IMR-90 (cell line): ENCODE results near the gene ZYX. TPM values are rescaled to one million over a fixed set of nuclear protein-coding genes. Genes with fewer than 3 reads are reported as not detected.
A peak's percentile ranks its signal among the peaks of the same experiment; 100 is the strongest.
"Not testable (repeated sequence)": the region's sequence is repeated elsewhere in the genome, so short reads cannot be mapped to it uniquely, and the experiment has no call there.

Experiments
- ATAC-seq: fragments of 200-7000 bp; cut with Tn5 transposase; 2 replicates; pipeline ENCODE4 v1.9.1; 2020; ENCODE audit warnings: low read depth, mild to moderate bottlenecking, moderate library complexity
- BruUV-seq: library from RNA; stranded (reverse); fragments of 400-500 nt; replicated peaks from 2 replicates; lab custom pipeline; 2021; lab: Mats Ljungman, UMichigan
- CTCF ChIA-PET: fragments of 300-600 bp; formaldehyde crosslinking; extraction: SDS; loops from one replicate; lab custom pipeline; 2021; ENCODE audit warnings: antibody characterized with exemption; lab: Yijun Ruan, JAX
- POLR2A ChIA-PET: fragments of 300-600 bp; sonication (Branson Sonifier 250); formaldehyde crosslinking; loops from one replicate; lab custom pipeline; 2022; ENCODE audit warnings: antibody characterized with exemption; ENCODE audit not compliant: unreplicated experiment; lab: Charles Lee
- DNase-seq: peaks from one replicate; pipeline ENCODE4 v3.0.0; 2013
- H2AFZ ChIP-seq: replicated peaks from 2 replicates; pipeline ENCODE3; 2013; ENCODE audit warnings: low read length, mild to moderate bottlenecking; ENCODE audit not compliant: poor library complexity
- H2AK5ac ChIP-seq: 2 replicates; pipeline ENCODE4 v1.6.1; 2013; ENCODE audit warnings: low read depth, low read length, inconsistent platforms
- H2AK9ac ChIP-seq: replicated peaks from 2 replicates; pipeline ENCODE3; 2013; ENCODE audit warnings: mild to moderate bottlenecking, low read depth, low read length, moderate library complexity; ENCODE audit not compliant: poor library complexity
- H2BK120ac ChIP-seq: 2 replicates; pipeline ENCODE4 v1.6.1; 2013; ENCODE audit warnings: low read depth, low read length, inconsistent platforms
- H2BK15ac ChIP-seq: 3 replicates; pipeline ENCODE4 v1.6.1; 2013; ENCODE audit warnings: low read depth, low read length, inconsistent platforms
- H2BK20ac ChIP-seq: 2 replicates; pipeline ENCODE4 v1.6.1; 2013; ENCODE audit warnings: low read depth, mild to moderate bottlenecking, inconsistent platforms, low read length, moderate library complexity
- H2BK5ac ChIP-seq: 2 replicates; pipeline ENCODE4 v1.6.1; 2013; ENCODE audit warnings: mild to moderate bottlenecking, low read depth, low read length, inconsistent platforms; ENCODE audit not compliant: poor library complexity, severe bottlenecking
- H3K14ac ChIP-seq: replicated peaks from 2 replicates; pipeline ENCODE4 v1.6.1; 2013; ENCODE audit warnings: low read depth, low read length, inconsistent platforms
- H3K18ac ChIP-seq: 2 replicates; pipeline ENCODE4 v1.6.1; 2013; ENCODE audit warnings: low read depth, low read length, control low read depth
- H3K23ac ChIP-seq: 2 replicates; pipeline ENCODE4 v1.6.1; 2013; ENCODE audit warnings: low read depth, low read length, inconsistent platforms
- H3K27ac ChIP-seq: 2 replicates; pipeline ENCODE4 v1.5.1; 2013; ENCODE audit warnings: mild to moderate bottlenecking, control low read depth, low read length; ENCODE audit not compliant: insufficient read depth
- H3K27me3 ChIP-seq: 2 replicates; pipeline ENCODE4 v1.6.1; 2013; ENCODE audit warnings: low read length; ENCODE audit not compliant: control insufficient read depth, insufficient read depth
- H3K36me3 ChIP-seq: 2 replicates; pipeline ENCODE4 v1.6.1; 2013; ENCODE audit warnings: low read length, mixed read lengths; ENCODE audit not compliant: control insufficient read depth, insufficient read depth
- H3K4ac ChIP-seq: 2 replicates; pipeline ENCODE4 v1.6.1; 2013; ENCODE audit warnings: low read depth, low read length, inconsistent platforms
- H3K4me1 ChIP-seq: 2 replicates; pipeline ENCODE4 v1.6.1; 2013; ENCODE audit warnings: low read length, mixed read lengths; ENCODE audit not compliant: control insufficient read depth, insufficient read depth
- H3K4me2 ChIP-seq: 2 replicates; pipeline ENCODE4 v1.6.1; 2013; ENCODE audit warnings: low read depth, mild to moderate bottlenecking, control low read depth, low read length, moderate library complexity
- H3K4me3 ChIP-seq: 2 replicates; pipeline ENCODE4 v1.5.1; 2013; ENCODE audit warnings: low read depth, mild to moderate bottlenecking, control low read depth, low read length, moderate library complexity; ENCODE audit not compliant: insufficient read depth
- H3K56ac ChIP-seq: 2 replicates; pipeline ENCODE4 v1.6.1; 2013; ENCODE audit warnings: low read length, inconsistent platforms; ENCODE audit not compliant: insufficient read depth; ENCODE audit errors: extremely low read depth
- H3K79me1 ChIP-seq, 2 experiments: 2 replicates each; pipeline ENCODE4 v1.6.1; 2013; ENCODE audit warnings: low read length in 2 of 2, inconsistent platforms in 1 of 2, low read depth in 1 of 2
- H3K9ac ChIP-seq: 2 replicates; pipeline ENCODE4 v1.6.1; 2013; ENCODE audit warnings: low read depth, low read length, control low read depth
- H3K9me1 ChIP-seq: 2 replicates; pipeline ENCODE4 v1.6.1; 2013; ENCODE audit warnings: low read length, inconsistent platforms; ENCODE audit not compliant: insufficient read depth
- H3K9me3 ChIP-seq: 2 replicates; pipeline ENCODE4 v1.6.1; 2013; ENCODE audit warnings: low read length; ENCODE audit not compliant: control insufficient read depth, insufficient read depth
- H4K20me1 ChIP-seq: 2 replicates; pipeline ENCODE4 v1.6.1; 2013; ENCODE audit warnings: low read length, inconsistent platforms; ENCODE audit not compliant: insufficient read depth
- H4K5ac ChIP-seq: 2 replicates; pipeline ENCODE4 v1.6.1; 2013; ENCODE audit warnings: mild to moderate bottlenecking, low read depth, low read length, control low read depth
- H4K8ac ChIP-seq, 2 experiments: 2 replicates each; pipeline ENCODE4 v1.6.1; 2013; ENCODE audit warnings: low read depth in 2 of 2, low read length in 2 of 2, control low read depth in 1 of 2, inconsistent platforms in 1 of 2
- H4K91ac ChIP-seq: 2 replicates; pipeline ENCODE4 v1.6.1; 2013; ENCODE audit warnings: low read depth, low read length, inconsistent platforms; ENCODE audit not compliant: insufficient read depth
- MXI1 ChIP-seq: IDR thresholded peaks from 2 replicates; pipeline ENCODE4 v1.6.1; 2012; ENCODE audit warnings: low read depth, mild to moderate bottlenecking, low read length, moderate library complexity, borderline replicate concordance
- USF2 ChIP-seq: fragments of 150-350 bp; IDR thresholded peaks from 2 replicates; pipeline ENCODE4 v1.6.1; 2017; ENCODE audit warnings: mild to moderate bottlenecking, antibody characterized with exemption, low read length, low read depth
- WGBS, 2 experiments: methylation state at CpG; one replicate each; pipeline versions ENCODE4 v1.1.5 to v1.1.7; 2013; ENCODE audit warnings: missing lambda C conversion rate in 2 of 2; ENCODE audit not compliant: insufficient read length in 1 of 2; ENCODE audit errors: extremely low coverage in 2 of 2; 5-methylcytosine and 5-hydroxymethylcytosine counted together
- dilution Hi-C: fragments of 300-500 bp; cut with HindIII; formaldehyde crosslinking; loops from one replicate; pipeline ENCODE4 v1.14.3; 2018; ENCODE audit warnings: low sequenced_read_pairs; ENCODE audit not compliant: unreplicated experiment
- in situ Hi-C: fragments of 300-500 bp; cut with MboI; formaldehyde crosslinking; loops from 3 replicates; pipeline ENCODE4 v1.14.3; 2019; ENCODE audit warnings: low sequenced_read_pairs, inconsistent platforms, mixed read lengths
- intact Hi-C: fragments of 100-400 bp; cut with micrococcal nuclease; formaldehyde crosslinking; loops from 2 replicates; pipeline ENCODE4 v1.10.0; 2022
- polyA plus RNA-seq, 3 experiments: library from polyadenylated mRNA; depleted of rRNA; stranded (reverse); fragments of >200 nt; gene quantifications; 2 replicates each; pipeline ENCODE4 v1.2.3, GENCODE V29; 2012; ENCODE audit warnings: low replicate concordance in 1 of 3
- total RNA-seq: library from RNA; depleted of rRNA; stranded (reverse); fragments of >200 nt; gene quantifications from 2 replicates; pipeline ENCODE4 v1.2.3, GENCODE V29; 2012

ZYX gene
- total and polyA plus RNA-seq, 2 of the 4 experiments (the other 2 are of a cell fraction): 22.6 to 334 TPM

- in situ Hi-C loops (no loop called here), dilution Hi-C loops (no loop called here), intact Hi-C loops (loop anchor here (5.0 kb wide), 1 partner anchor 101 kb away; no protein-coding TSS in a partner anchor)
- no peak; the same call in 1 of the 2 replicates for TF ChIP-seq USF2
- TF ChIP-seq MXI1: 0 out of 2 replicates have a peak, but pooled peaks have one; percentile 6
- Histone ChIP-seq H2BK120ac (no peak overlapping the region), H3K14ac (peak overlapping the region; percentile 58), H3K56ac (no peak overlapping the region), H4K20me1 (peaks cover 75% of the 10 kb centered on the region), H3K9me1 (peaks cover 30% of the 10 kb centered on the region), H4K5ac (peak overlapping the region; percentile 13; the same call in 1 of the 2 replicates), H3K27me3 (no peaks in the 10 kb centered on the region), H3K23ac (peak overlapping the region; percentile 57), H3K4me1 (peaks cover 42% of the 10 kb centered on the region), H2AFZ (peak overlapping the region; percentile 21), H3K4me3 (no peak overlapping the region), H3K18ac (peak overlapping the region; percentile 5; the same call in 1 of the 2 replicates), H2BK20ac (no peak overlapping the region), H3K4ac (peak overlapping the region; percentile 72), H3K4me2 (no peak overlapping the region), H3K9me3 (no peaks in the 10 kb centered on the region), H3K9ac (peak overlapping the region; percentile 5; the same call in 1 of the 2 replicates), H2BK15ac (no peak overlapping the region; the same call in 2 of the 3 replicates), H3K79me1 (peaks cover 22 to 57% of the 10 kb centered on the region in 2 experiments; a peak in 3 of 4 replicates), H2AK5ac (peak overlapping the region; percentile 39), H3K27ac (peak overlapping the region; percentile 45), H4K8ac (peak overlapping the region in 1 of 2 experiments; percentile 44; a peak in 2 of 4 replicates), H3K36me3 (peaks cover 61% of the 10 kb centered on the region), H2BK5ac (peak overlapping the region; percentile 25), H4K91ac (peak overlapping the region; percentile 19; the same call in 1 of the 2 replicates), H2AK9ac (peak overlapping the region; percentile 87)
- 64% methylated on average over 6 of the region's 24 CpGs; no CpG with 5 or more reads in 1 of the 2 experiments for WGBS, 2 experiments
- DNase-seq (peak; percentile 85), ATAC-seq (peak; percentile 16)
- POLR2A ChIA-PET: interaction anchor here (0.5 to 0.7 kb wide), 3 partner anchors 49 to 126 kb away, joined by 5 to 7 read pairs (median 7); no protein-coding TSS in a partner anchor
- BruUV-seq: no TSS peak
- CTCF ChIA-PET: interaction anchor here (0.8 kb wide), 1 partner anchor 13 kb away, joined by 4 read pairs; no protein-coding TSS in a partner anchor
These were observed 10.6 kb downstream of the ZYX start for GRCh38 chr7:143391462-143392404.

DNA sequence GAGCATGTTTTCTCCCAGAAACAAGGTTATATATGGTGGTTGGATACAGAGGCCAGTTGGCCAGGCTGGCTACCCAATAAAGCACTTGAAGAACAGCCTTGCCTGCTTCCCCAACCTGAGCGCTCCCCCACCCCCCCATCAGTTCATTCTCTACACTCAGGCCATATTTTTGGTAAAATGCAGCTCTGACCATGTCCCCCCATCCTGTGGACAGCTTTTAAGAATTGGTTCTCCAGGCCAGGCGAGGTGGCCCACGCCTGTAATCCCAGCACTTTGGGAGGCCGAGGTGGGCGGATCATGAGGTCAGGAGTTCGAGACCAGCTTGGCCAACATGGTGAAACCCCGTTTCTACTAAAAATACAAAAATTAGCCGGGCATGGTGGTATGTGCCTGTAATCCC is 11.3 kb downstream of the ZYX start:
- H3K79me1 ChIP-seq: peaks cover 16 to 50% of the 10 kb centered on the region in 2 experiments; a peak in 3 of 4 replicates
- H3K4ac ChIP-seq, ATAC-seq, H3K4me3 ChIP-seq, H3K18ac ChIP-seq, H3K4me2 ChIP-seq, H3K23ac ChIP-seq, H4K5ac ChIP-seq, dilution Hi-C loops, H2AK9ac ChIP-seq, BruUV-seq, H4K91ac ChIP-seq, H3K9ac ChIP-seq, H3K27me3 ChIP-seq, H3K9me3 ChIP-seq, H4K8ac ChIP-seq, H3K56ac ChIP-seq, H2BK120ac ChIP-seq, H2AFZ ChIP-seq, in situ Hi-C loops, H2BK15ac ChIP-seq, H2AK5ac ChIP-seq, H2BK20ac ChIP-seq, DNase-seq, H3K14ac ChIP-seq: not testable (repeated sequence)
- peak overlapping the region; percentile 16 for H2BK5ac ChIP-seq
- WGBS, 2 experiments: no CpG with 5 or more reads among the region's 8 CpGs
- CTCF ChIA-PET: interaction anchor here (0.8 to 0.9 kb wide), 2 partner anchors 13 to 152 kb away, joined by 4 to 5 read pairs; no protein-coding TSS in a partner anchor
- peaks cover 68% of the 10 kb centered on the region for H4K20me1 ChIP-seq
- H3K9me1 ChIP-seq: peaks cover 30% of the 10 kb centered on the region
- POLR2A ChIA-PET: interaction anchor here (0.6 to 0.9 kb wide), 3 partner anchors 48 to 73 kb away, joined by 3 to 7 read pairs (median 7); no protein-coding TSS in a partner anchor
- intact Hi-C loops: loop anchor here (5.0 kb wide), 1 partner anchor 100 kb away; no protein-coding TSS in a partner anchor
- peak overlapping the region; percentile 38; the same call in 1 of the 2 replicates for H3K27ac ChIP-seq
- peaks cover 40% of the 10 kb centered on the region for H3K4me1 ChIP-seq
- H3K36me3 ChIP-seq: peaks cover 54% of the 10 kb centered on the region
